GM19240 (cell line): Measurements from ENCODE around the gene TESK1.

Experiments used
- DNase-seq: peaks from one replicate; pipeline ENCODE4 v3.0.0; 2011; ENCODE audit warnings: low spot score; ENCODE audit not compliant: insufficient read length

Gene TESK1

GRCh38 chr9:35646533-35647265 lies 41.6 kb downstream of the TESK1 start:
- DNase-seq = peak; percentile 82

- no peak for DNase-seq
Observed at GRCh38 chr9:35649431-35650340, 44.6 kb downstream of the TESK1 start.

GRCh38 chr9:35650341-35651158 lies 45.5 kb downstream of the TESK1 start, which contains the start of gene SIT1:
TSS of gene SIT1 (minus strand) at chr9:35650931. CDS start at chr9:35650853, 78 bp downstream.
- no peak for DNase-seq

GRCh38 chr9:35651956-35652828 lies 47.1 kb downstream of the TESK1 start:
- no peak for DNase-seq

- DNase-seq = no peak
Observed at GRCh38 chr9:35652829-35653209, 47.8 kb downstream of the TESK1 start.

- no peak for DNase-seq
Observed at GRCh38 chr9:35653611-35654010, 48.5 kb downstream of the TESK1 start.

GRCh38 chr9:35656348-35656747 lies 51.3 kb downstream of the TESK1 start:
- DNase-seq = no peak

- DNase-seq = no peak
Observed at GRCh38 chr9:35656831-35657545, 51.9 kb downstream of the TESK1 start.

- DNase-seq = peak; percentile 85
Observed at GRCh38 chr9:35657546-35658136, 52.6 kb downstream of the TESK1 start, which contains the start of gene RMRP. TSS of gene RMRP (minus strand) at chr9:35658019.

- DNase-seq = peak; percentile 70
Observed at GRCh38 chr9:35658137-35658967, 53.3 kb downstream of the TESK1 start, which contains the start of gene CCDC107. TSS of gene CCDC107 (plus strand) at chr9:35658292. CDS start at chr9:35658380, 88 bp downstream.

- DNase-seq = no peak
Observed at GRCh38 chr9:35658968-35659220, 53.8 kb downstream of the TESK1 start.

GRCh38 chr9:35659340-35659739 lies 54.3 kb downstream of the TESK1 start:
- DNase-seq = no peak
